H9 (cell line): ENCODE data around the gene PTPN21. TPM values are rescaled to one million over a fixed set of nuclear protein-coding genes. Genes with fewer than 3 reads are reported as not detected.

ENCODE experiments used
- DNase-seq: peaks from one replicate; pipeline ENCODE4 v3.0.0-alpha.2; 2017
- H2AFZ ChIP-seq: one replicate; pipeline ENCODE4 v1.6.1; 2013; ENCODE audit warnings: mild to moderate bottlenecking, low read length, control low read depth, moderate library complexity
- H2AK5ac ChIP-seq: 2 replicates; pipeline ENCODE4 v1.6.1; 2013; ENCODE audit warnings: low read length, control low read depth, mixed read lengths; ENCODE audit not compliant: insufficient read length
- H2BK120ac ChIP-seq: one replicate; pipeline ENCODE4 v1.6.1; 2013; ENCODE audit warnings: low read depth, mild to moderate bottlenecking, low read length, control low read depth, inconsistent platforms; ENCODE audit not compliant: poor library complexity, severe bottlenecking
- H2BK12ac ChIP-seq: 2 replicates; pipeline ENCODE4 v1.6.1; 2013; ENCODE audit warnings: low read length, control low read depth, mixed read lengths, low read depth; ENCODE audit not compliant: insufficient read length
- H2BK15ac ChIP-seq: 2 replicates; pipeline ENCODE4 v1.6.1; 2013; ENCODE audit warnings: low read depth, low read length, control low read depth
- H2BK20ac ChIP-seq: one replicate; pipeline ENCODE4 v1.6.1; 2013; ENCODE audit warnings: low read depth, mild to moderate bottlenecking, low read length, control low read depth, inconsistent platforms; ENCODE audit not compliant: poor library complexity, severe bottlenecking
- H2BK5ac ChIP-seq: 2 replicates; pipeline ENCODE4 v1.6.1; 2013; ENCODE audit warnings: low read length, control low read depth, mixed read lengths; ENCODE audit not compliant: insufficient read length
- H3K14ac ChIP-seq: 2 replicates; pipeline ENCODE4 v1.6.1; 2013; ENCODE audit warnings: low read length, control low read depth; ENCODE audit not compliant: insufficient read depth
- H3K18ac ChIP-seq: 2 replicates; pipeline ENCODE4 v1.6.1; 2013; ENCODE audit warnings: low read depth, mild to moderate bottlenecking, mixed read lengths, low read length, control low read depth; ENCODE audit not compliant: insufficient read length
- H3K23ac ChIP-seq: 2 replicates; pipeline ENCODE4 v1.6.1; 2013; ENCODE audit warnings: low read length, control low read depth, mixed read lengths, low read depth; ENCODE audit not compliant: insufficient read length
- H3K23me2 ChIP-seq: 2 replicates; pipeline ENCODE4 v1.6.1; 2013; ENCODE audit warnings: low read depth, mild to moderate bottlenecking, mixed read lengths, low read length, control low read depth; ENCODE audit not compliant: insufficient read length, poor library complexity, severe bottlenecking
- H3K27ac ChIP-seq: 2 replicates; pipeline ENCODE4 v1.5.1; 2013; ENCODE audit warnings: low read length, control low read depth, mixed read lengths, low read depth; ENCODE audit not compliant: insufficient read length
- H3K27me3 ChIP-seq: 2 replicates; pipeline ENCODE4 v1.6.1; 2013; ENCODE audit warnings: low read length, control low read depth, inconsistent platforms; ENCODE audit not compliant: insufficient read depth
- H3K4ac ChIP-seq: 2 replicates; pipeline ENCODE4 v1.6.1; 2013; ENCODE audit warnings: low read depth, mild to moderate bottlenecking, control low read depth, inconsistent platforms, low read length, moderate library complexity
- H3K4me1 ChIP-seq: 2 replicates; pipeline ENCODE4 v1.6.1; 2013; ENCODE audit warnings: low read length, control low read depth, inconsistent platforms; ENCODE audit not compliant: insufficient read depth
- H3K4me2 ChIP-seq: 2 replicates; pipeline ENCODE4 v1.6.1; 2013; ENCODE audit warnings: low read length, control low read depth, mixed read lengths; ENCODE audit not compliant: insufficient read length, insufficient read depth
- H3K56ac ChIP-seq: 2 replicates; pipeline ENCODE4 v1.6.1; 2013; ENCODE audit warnings: low read depth, mild to moderate bottlenecking, mixed read lengths, low read length, control low read depth; ENCODE audit not compliant: insufficient read length
- H3K79me1 ChIP-seq: 2 replicates; pipeline ENCODE4 v1.6.1; 2013; ENCODE audit warnings: low read depth, mild to moderate bottlenecking, moderate library complexity, low read length, control low read depth, inconsistent platforms; ENCODE audit not compliant: insufficient read depth, poor library complexity, severe bottlenecking
- H3K79me2 ChIP-seq: 2 replicates; pipeline ENCODE4 v1.6.1; 2013; ENCODE audit warnings: low read length, control low read depth, inconsistent platforms; ENCODE audit not compliant: insufficient read depth
- H3K9ac ChIP-seq: 2 replicates; pipeline ENCODE4 v1.6.1; 2013; ENCODE audit warnings: low read length, control low read depth, mixed read lengths; ENCODE audit not compliant: insufficient read length; ENCODE audit errors: extremely low read depth
- H3K9me3 ChIP-seq: one replicate; pipeline ENCODE4 v1.6.1; 2013; ENCODE audit warnings: low read depth, low read length, inconsistent platforms; ENCODE audit not compliant: control insufficient read depth
- H3T11ph ChIP-seq: one replicate; pipeline ENCODE4 v1.6.1; 2013; ENCODE audit warnings: mild to moderate bottlenecking, low read length, control low read depth, inconsistent platforms
- H4K20me1 ChIP-seq: one replicate; pipeline ENCODE4 v1.6.1; 2013; ENCODE audit not compliant: control insufficient read depth, insufficient read length, insufficient read depth
- H4K5ac ChIP-seq: 2 replicates; pipeline ENCODE4 v1.6.1; 2013; ENCODE audit warnings: low read depth, mild to moderate bottlenecking, mixed read lengths, low read length, control low read depth; ENCODE audit not compliant: insufficient read length
- H4K8ac ChIP-seq: replicated peaks from 2 replicates; pipeline ENCODE4 v1.6.1; 2013; ENCODE audit warnings: low read length, control low read depth, mixed read lengths, low read depth; ENCODE audit not compliant: insufficient read length
- H4K91ac ChIP-seq: 2 replicates; pipeline ENCODE4 v1.6.1; 2013; ENCODE audit warnings: low read depth, mild to moderate bottlenecking, moderate library complexity, mixed read lengths, low read length, control low read depth; ENCODE audit not compliant: insufficient read length
- H3K27ac Mint-ChIP-seq, 3 experiments: 2 replicates in 2 of 3; 3 replicates in 1 of 3; pipeline ENCODE4 v1.8.0; 2020 to 2021; ENCODE audit warnings: mixed read lengths in 3 of 3, mild to moderate bottlenecking in 1 of 3, moderate library complexity in 1 of 3
- H3K27me3 Mint-ChIP-seq: 2 replicates; pipeline ENCODE4 v1.8.0; 2021; ENCODE audit warnings: low read depth, mild to moderate bottlenecking, moderate library complexity, mixed read lengths
- H3K36me3 Mint-ChIP-seq, 3 experiments: 2 replicates in 2 of 3; 3 replicates in 1 of 3; pipeline ENCODE4 v1.8.0; 2020 to 2021; ENCODE audit warnings: low read depth in 3 of 3, mixed read lengths in 3 of 3; ENCODE audit not compliant: insufficient read depth in 1 of 3
- H3K4me1 Mint-ChIP-seq, 2 experiments: 2 replicates each; pipeline ENCODE4 v1.8.0; 2020; ENCODE audit warnings: mixed read lengths in 2 of 2
- H3K4me3 Mint-ChIP-seq, 2 experiments: 2 replicates in 1 of 2; 3 replicates in 1 of 2; pipeline ENCODE4 v1.8.0; 2020 to 2021; ENCODE audit warnings: mild to moderate bottlenecking in 2 of 2, mixed read lengths in 2 of 2, moderate library complexity in 1 of 2
- H3K9me3 Mint-ChIP-seq, 2 experiments: 2 replicates in 1 of 2; 3 replicates in 1 of 2; pipeline ENCODE4 v1.8.0; 2020; ENCODE audit warnings: mild to moderate bottlenecking in 2 of 2, mixed read lengths in 2 of 2, moderate library complexity in 1 of 2
- WGBS: extraction: QIAGEN DNeasy Blood & Tissue Kit; methylation state at CpG from one replicate; pipeline ENCODE4 v1.1.7; 2013; ENCODE audit warnings: missing lambda C conversion rate, low lambda C conversion rate, mixed read lengths; ENCODE audit not compliant: insufficient read length; ENCODE audit errors: extremely low coverage; 5-methylcytosine and 5-hydroxymethylcytosine counted together
- total RNA-seq: library from RNA; stranded (reverse); gene quantifications from 2 replicates; pipeline ENCODE4 v1.2.1, GENCODE V29; 2021
- TF ChIP-seq, protein P1 (sequence below): fragments of 200-600 bp; sonication (generic); conservative IDR thresholded peaks from 3 replicates; pipeline ENCODE4 v1.8.0; 2021; ENCODE audit warnings: antibody characterized with exemption, mild to moderate bottlenecking

PTPN21 gene
- total RNA-seq, 1 experiment from 2014 or later: 14.3 TPM

DNA sequence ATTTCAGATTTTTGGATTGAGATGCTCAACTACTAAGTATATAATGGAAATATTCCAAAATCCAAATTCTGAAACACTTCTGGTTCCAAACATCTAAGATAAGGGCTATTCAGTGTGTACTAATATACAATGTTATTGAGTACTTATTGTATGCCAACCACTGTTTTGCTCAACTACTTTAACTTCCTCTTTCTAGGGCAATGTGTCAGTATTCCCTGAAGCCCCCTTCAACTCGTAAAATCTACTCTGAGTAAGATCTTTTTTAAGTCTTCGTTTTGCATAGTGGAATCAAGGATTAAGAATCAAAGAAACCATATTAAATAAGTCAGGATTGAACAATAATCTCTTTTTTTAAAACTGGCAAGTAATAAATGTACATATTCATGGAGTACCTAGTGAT lies 123.8 kb downstream of the PTPN21 start:
- Histone ChIP-seq H2AK5ac (no peak overlapping the region), H2AFZ (no peak overlapping the region), H3K4ac (no peak overlapping the region), H2BK20ac (no peak overlapping the region), H3K27me3 (no peaks in the 10 kb centered on the region), H3K23me2 (no peaks in the 10 kb centered on the region), H3T11ph (no peak overlapping the region), H4K8ac (no peak overlapping the region), H3K56ac (no peak overlapping the region), H3K18ac (no peak overlapping the region), H3K23ac (no peak overlapping the region), H2BK12ac (no peak overlapping the region), H3K27ac (no peak overlapping the region), H3K4me2 (no peak overlapping the region), H2BK120ac (no peak overlapping the region), H3K14ac (no peak overlapping the region), H3K79me1 (no peaks in the 10 kb centered on the region), H3K79me2 (no peaks in the 10 kb centered on the region), H4K91ac (no peak overlapping the region), H4K5ac (no peak overlapping the region), H3K4me1 (no peaks in the 10 kb centered on the region), H2BK15ac (no peak overlapping the region), H2BK5ac (no peak overlapping the region), H3K9ac (no peak overlapping the region), H3K9me3 (no peaks in the 10 kb centered on the region), H4K20me1 (no peaks in the 10 kb centered on the region)
- no CpG with 5 or more reads among the region's 2 CpGs for WGBS
- peaks cover 0 to 3% (median 0%) of the 10 kb centered on the region in 3 experiments; a peak in 2 of 7 replicates for H3K36me3 Mint-ChIP-seq
- H3K4me1 Mint-ChIP-seq: peaks cover 3 to 4% of the 10 kb centered on the region in 2 experiments; a peak in 2 of 4 replicates
- H3K4me3 Mint-ChIP-seq: no peak overlapping the region
- no peak overlapping the region for H3K27ac Mint-ChIP-seq
- H3K9me3 Mint-ChIP-seq: no peaks in the 10 kb centered on the region
- TF ChIP-seq, protein P1, sequence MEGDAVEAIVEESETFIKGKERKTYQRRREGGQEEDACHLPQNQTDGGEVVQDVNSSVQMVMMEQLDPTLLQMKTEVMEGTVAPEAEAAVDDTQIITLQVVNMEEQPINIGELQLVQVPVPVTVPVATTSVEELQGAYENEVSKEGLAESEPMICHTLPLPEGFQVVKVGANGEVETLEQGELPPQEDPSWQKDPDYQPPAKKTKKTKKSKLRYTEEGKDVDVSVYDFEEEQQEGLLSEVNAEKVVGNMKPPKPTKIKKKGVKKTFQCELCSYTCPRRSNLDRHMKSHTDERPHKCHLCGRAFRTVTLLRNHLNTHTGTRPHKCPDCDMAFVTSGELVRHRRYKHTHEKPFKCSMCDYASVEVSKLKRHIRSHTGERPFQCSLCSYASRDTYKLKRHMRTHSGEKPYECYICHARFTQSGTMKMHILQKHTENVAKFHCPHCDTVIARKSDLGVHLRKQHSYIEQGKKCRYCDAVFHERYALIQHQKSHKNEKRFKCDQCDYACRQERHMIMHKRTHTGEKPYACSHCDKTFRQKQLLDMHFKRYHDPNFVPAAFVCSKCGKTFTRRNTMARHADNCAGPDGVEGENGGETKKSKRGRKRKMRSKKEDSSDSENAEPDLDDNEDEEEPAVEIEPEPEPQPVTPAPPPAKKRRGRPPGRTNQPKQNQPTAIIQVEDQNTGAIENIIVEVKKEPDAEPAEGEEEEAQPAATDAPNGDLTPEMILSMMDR: no peak
- H3K27me3 Mint-ChIP-seq: no peaks in the 10 kb centered on the region
- no peak for DNase-seq
